NK-92 (cell line): ENCODE measurements around the gene MMP17.

Experiments used
- DNase-seq: peaks from one replicate; lab custom pipeline; 2025; ENCODE audit not compliant: unreplicated experiment; lab: John Stamatoyannopoulos, UW

The MMP17 gene

GRCh38 chr12:131847456-131847855, 19.3 kb downstream of the MMP17 start:
- no peak for DNase-seq

- no peak for DNase-seq
Measured at GRCh38 chr12:131848753-131849152, 20.6 kb downstream of the MMP17 start.

GRCh38 chr12:131849700-131850553, 21.7 kb downstream of the MMP17 start:
- no peak for DNase-seq

- DNase-seq = no peak
Measured at GRCh38 chr12:131850856-131851559, 22.8 kb downstream of the MMP17 start.

- no peak for DNase-seq
Measured at GRCh38 chr12:131851741-131852550, 23.8 kb downstream of the MMP17 start.

- no peak for DNase-seq
Measured at GRCh38 chr12:131852551-131853299, 24.5 kb downstream of the MMP17 start.

GRCh38 chr12:131853832-131854797, 25.9 kb downstream of the MMP17 start:
- no peak for DNase-seq

GRCh38 chr12:131854861-131855476, 26.8 kb downstream of the MMP17 start:
- DNase-seq = no peak

- no peak for DNase-seq
Measured at GRCh38 chr12:131855521-131856142, 27.4 kb downstream of the MMP17 start.

- no peak for DNase-seq
Measured at GRCh38 chr12:131856366-131857097, 28.3 kb downstream of the MMP17 start.

GRCh38 chr12:131857908-131858850, 30.0 kb downstream of the MMP17 start:
- DNase-seq = no peak

GRCh38 chr12:131860472-131861260, 32.5 kb downstream of the MMP17 start:
- DNase-seq = no peak

GRCh38 chr12:131861261-131862083, 33.3 kb downstream of the MMP17 start:
- no peak for DNase-seq

- DNase-seq = no peak
Measured at GRCh38 chr12:131862084-131862441, 33.9 kb downstream of the MMP17 start.

- no peak for DNase-seq
Measured at GRCh38 chr12:131862600-131862993, 34.4 kb downstream of the MMP17 start.
